Muscle layer of duodenum (tissue), 2 donors: ENCODE results near the gene ALS2CL.

ENCODE experiments used
- H3K27ac ChIP-seq: one replicate; pipeline ENCODE4 v1.7.0; 2013; ENCODE audit warnings: mild to moderate bottlenecking, low read length
- H3K27me3 ChIP-seq: one replicate; pipeline ENCODE4 v1.7.0; 2013; ENCODE audit warnings: low read depth, mild to moderate bottlenecking, control low read depth, low read length
- H3K36me3 ChIP-seq, 2 donors: one replicate each; pipeline ENCODE4 v1.7.0; 2013; ENCODE audit warnings: low read length in 2 of 2, control low read depth in 1 of 2, mild to moderate bottlenecking in 1 of 2; ENCODE audit not compliant: insufficient read depth in 2 of 2, control insufficient read depth in 1 of 2
- H3K4me1 ChIP-seq, 2 donors: one replicate each; pipeline ENCODE4 v1.7.0; 2013; ENCODE audit warnings: low read length in 2 of 2, mild to moderate bottlenecking in 2 of 2, control low read depth in 1 of 2, moderate library complexity in 1 of 2; ENCODE audit not compliant: insufficient read depth in 2 of 2, control insufficient read depth in 1 of 2
- H3K4me3 ChIP-seq, 2 donors: one replicate each; pipeline ENCODE4 v1.7.0; 2013; ENCODE audit warnings: low read length in 2 of 2, low read depth in 1 of 2, mild to moderate bottlenecking in 1 of 2
- H3K9me3 ChIP-seq, 2 donors: one replicate each; pipeline ENCODE4 v1.7.0; 2013; ENCODE audit warnings: low read length in 2 of 2, control low read depth in 1 of 2, mild to moderate bottlenecking in 1 of 2; ENCODE audit not compliant: control insufficient read depth in 1 of 2
- donor health status: healthy.

The ALS2CL gene

GRCh38 chr3:46673151-46674030 is 20.1 kb downstream of the ALS2CL start:
- no peaks in the 10 kb centered on the region for H3K4me1 ChIP-seq
- H3K27ac ChIP-seq: no peak overlapping the region

GRCh38 chr3:46672349-46672695 is 21.2 kb downstream of the ALS2CL start:
- Histone ChIP-seq H3K4me3 (no peak overlapping the region), H3K36me3 (peaks cover 3 to 10% of the 10 kb centered on the region in 2 donors), H3K9me3 (no peaks in the 10 kb centered on the region), H3K4me1 (no peaks in the 10 kb centered on the region), H3K27ac (no peak overlapping the region), H3K27me3 (no peaks in the 10 kb centered on the region)

More at GRCh38 chr3:46673151-46674030, 20.1 kb downstream of the ALS2CL start:
- peaks cover 3 to 10% of the 10 kb centered on the region in 2 donors for H3K36me3 ChIP-seq
- no peaks in the 10 kb centered on the region for H3K27me3 ChIP-seq
- H3K9me3 ChIP-seq: no peaks in the 10 kb centered on the region
- H3K4me3 ChIP-seq: no peak overlapping the region

GRCh38 chr3:46671541-46672348 is 21.7 kb downstream of the ALS2CL start:
- Histone ChIP-seq H3K27me3 (no peaks in the 10 kb centered on the region), H3K36me3 (peaks cover 3 to 10% of the 10 kb centered on the region in 2 donors), H3K27ac (no peak overlapping the region), H3K9me3 (no peaks in the 10 kb centered on the region), H3K4me1 (no peaks in the 10 kb centered on the region), H3K4me3 (no peak overlapping the region)

GRCh38 chr3:46670891-46671427 is 22.5 kb downstream of the ALS2CL start:
- H3K27ac ChIP-seq: no peak overlapping the region
- H3K9me3 ChIP-seq: no peaks in the 10 kb centered on the region
- peaks cover 3 to 10% of the 10 kb centered on the region in 2 donors for H3K36me3 ChIP-seq
- H3K4me1 ChIP-seq: no peaks in the 10 kb centered on the region
- H3K27me3 ChIP-seq: no peaks in the 10 kb centered on the region
- no peak overlapping the region for H3K4me3 ChIP-seq

- H3K4me1 ChIP-seq: no peaks in the 10 kb centered on the region
- H3K36me3 ChIP-seq: peaks cover 3 to 9% of the 10 kb centered on the region in 2 donors
- H3K4me3 ChIP-seq: no peak overlapping the region
- H3K9me3 ChIP-seq: no peaks in the 10 kb centered on the region
- H3K27me3 ChIP-seq: no peaks in the 10 kb centered on the region
- no peak overlapping the region for H3K27ac ChIP-seq
Measured at GRCh38 chr3:46670000-46670890, 23.2 kb downstream of the ALS2CL start.

- Histone ChIP-seq H3K4me3 (no peak overlapping the region), H3K36me3 (peaks cover 3 to 7% of the 10 kb centered on the region in 2 donors), H3K4me1 (no peaks in the 10 kb centered on the region), H3K27me3 (no peaks in the 10 kb centered on the region), H3K9me3 (no peaks in the 10 kb centered on the region), H3K27ac (no peak overlapping the region)
Measured at GRCh38 chr3:46669191-46669999, 24.1 kb downstream of the ALS2CL start.

GRCh38 chr3:46668591-46668990 is 24.9 kb downstream of the ALS2CL start:
- Histone ChIP-seq H3K27me3 (no peaks in the 10 kb centered on the region), H3K36me3 (peaks cover 0 to 3% of the 10 kb centered on the region in 2 donors), H3K4me3 (no peak overlapping the region), H3K4me1 (peaks cover 0 to 2% of the 10 kb centered on the region in 2 donors), H3K27ac (no peak overlapping the region), H3K9me3 (no peaks in the 10 kb centered on the region)

- no peaks in the 10 kb centered on the region for H3K27me3 ChIP-seq
- H3K27ac ChIP-seq: no peak overlapping the region
- H3K9me3 ChIP-seq: no peaks in the 10 kb centered on the region
- peaks cover 0 to under 1% of the 10 kb centered on the region in 2 donors for H3K36me3 ChIP-seq
- H3K4me1 ChIP-seq: peaks cover 0 to 7% of the 10 kb centered on the region in 2 donors
- H3K4me3 ChIP-seq: no peak overlapping the region
Measured at GRCh38 chr3:46668116-46668515, 25.4 kb downstream of the ALS2CL start.

- Histone ChIP-seq H3K4me1 (peaks cover 0 to 12% of the 10 kb centered on the region in 2 donors), H3K4me3 (no peak overlapping the region), H3K27ac (no peak overlapping the region), H3K27me3 (no peaks in the 10 kb centered on the region), H3K36me3 (no peaks in the 10 kb centered on the region), H3K9me3 (no peaks in the 10 kb centered on the region)
Measured at GRCh38 chr3:46667657-46668056, 25.8 kb downstream of the ALS2CL start.

- no peak overlapping the region for H3K4me3 ChIP-seq
- H3K27ac ChIP-seq: no peak overlapping the region
- H3K4me1 ChIP-seq: peaks cover 0 to 16% of the 10 kb centered on the region in 2 donors
- no peaks in the 10 kb centered on the region for H3K27me3 ChIP-seq
- no peaks in the 10 kb centered on the region for H3K9me3 ChIP-seq
- no peaks in the 10 kb centered on the region for H3K36me3 ChIP-seq
Measured at GRCh38 chr3:46667061-46667621, 26.3 kb downstream of the ALS2CL start.
